ENCODE data around the gene MGAM2.

Gene MGAM2

GRCh38 chr7:142181211-142181610 lies 69.7 kb downstream of the MGAM2 start:
- H3K27ac ChIP-seq (ENCODE audit: low read length): no peak overlapping the region
- no peaks in the 10 kb centered on the region for H3K4me1 ChIP-seq (ENCODE audit: control insufficient read depth, low read depth, low read length)
- no peaks in the 10 kb centered on the region for H3K9me3 ChIP-seq (ENCODE audit: control insufficient read depth, low read depth, low read length)
- H3K4me3 ChIP-seq (ENCODE audit: low read length): no peak overlapping the region
- H3K27me3 ChIP-seq (ENCODE audit: control insufficient read depth, insufficient read depth, low read length): no peaks in the 10 kb centered on the region
- no peak overlapping the region for H3K9ac ChIP-seq (ENCODE audit: low read length)
- no peaks in the 10 kb centered on the region for H3K36me3 ChIP-seq (ENCODE audit: control insufficient read depth, low read depth, low read length)

- no peak overlapping the region for H3K9ac ChIP-seq (ENCODE audit: low read length)
- no peaks in the 10 kb centered on the region for H3K4me1 ChIP-seq (ENCODE audit: control insufficient read depth, low read depth, low read length)
- H3K4me3 ChIP-seq (ENCODE audit: low read length): no peak overlapping the region
- no peak overlapping the region for H3K27ac ChIP-seq (ENCODE audit: low read length)
- no peaks in the 10 kb centered on the region for H3K36me3 ChIP-seq (ENCODE audit: control insufficient read depth, low read depth, low read length)
- H3K9me3 ChIP-seq (ENCODE audit: control insufficient read depth, low read depth, low read length): no peaks in the 10 kb centered on the region
- no peaks in the 10 kb centered on the region for H3K27me3 ChIP-seq (ENCODE audit: control insufficient read depth, insufficient read depth, low read length)
Observed at GRCh38 chr7:142181966-142182365, 70.4 kb downstream of the MGAM2 start.

- H3K4me3 ChIP-seq (ENCODE audit: low read length): no peak overlapping the region
- no peaks in the 10 kb centered on the region for H3K36me3 ChIP-seq (ENCODE audit: control insufficient read depth, low read depth, low read length)
- no peaks in the 10 kb centered on the region for H3K4me1 ChIP-seq (ENCODE audit: control insufficient read depth, low read depth, low read length)
- no peaks in the 10 kb centered on the region for H3K9me3 ChIP-seq (ENCODE audit: control insufficient read depth, low read depth, low read length)
- H3K9ac ChIP-seq (ENCODE audit: low read length): no peak overlapping the region
- no peak overlapping the region for H3K27ac ChIP-seq (ENCODE audit: low read length)
- H3K27me3 ChIP-seq (ENCODE audit: control insufficient read depth, insufficient read depth, low read length): no peaks in the 10 kb centered on the region
Observed at GRCh38 chr7:142185069-142185468, 73.6 kb downstream of the MGAM2 start.

GRCh38 chr7:142185801-142186200 lies 74.3 kb downstream of the MGAM2 start:
- Histone ChIP-seq H3K4me1 (ENCODE audit: control insufficient read depth, low read depth, low read length) (no peaks in the 10 kb centered on the region), H3K36me3 (ENCODE audit: control insufficient read depth, low read depth, low read length) (no peaks in the 10 kb centered on the region), H3K9ac (ENCODE audit: low read length) (no peak overlapping the region), H3K27ac (ENCODE audit: low read length) (no peak overlapping the region), H3K9me3 (ENCODE audit: control insufficient read depth, low read depth, low read length) (no peaks in the 10 kb centered on the region), H3K4me3 (ENCODE audit: low read length) (no peak overlapping the region), H3K27me3 (ENCODE audit: control insufficient read depth, insufficient read depth, low read length) (no peaks in the 10 kb centered on the region)

GRCh38 chr7:142188154-142188553 lies 76.6 kb downstream of the MGAM2 start:
- H3K36me3 ChIP-seq (ENCODE audit: control insufficient read depth, low read depth, low read length): no peaks in the 10 kb centered on the region
- H3K27ac ChIP-seq (ENCODE audit: low read length): no peak overlapping the region
- no peak overlapping the region for H3K9ac ChIP-seq (ENCODE audit: low read length)
- no peaks in the 10 kb centered on the region for H3K4me1 ChIP-seq (ENCODE audit: control insufficient read depth, low read depth, low read length)
- H3K9me3 ChIP-seq (ENCODE audit: control insufficient read depth, low read depth, low read length): no peaks in the 10 kb centered on the region
- H3K27me3 ChIP-seq (ENCODE audit: control insufficient read depth, insufficient read depth, low read length): no peaks in the 10 kb centered on the region
- H3K4me3 ChIP-seq (ENCODE audit: low read length): no peak overlapping the region

GRCh38 chr7:142188846-142189245 lies 77.3 kb downstream of the MGAM2 start:
- no peaks in the 10 kb centered on the region for H3K27me3 ChIP-seq (ENCODE audit: control insufficient read depth, insufficient read depth, low read length)
- H3K9me3 ChIP-seq (ENCODE audit: control insufficient read depth, low read depth, low read length): no peaks in the 10 kb centered on the region
- H3K36me3 ChIP-seq (ENCODE audit: control insufficient read depth, low read depth, low read length): no peaks in the 10 kb centered on the region
- no peak overlapping the region for H3K4me3 ChIP-seq (ENCODE audit: low read length)
- no peak overlapping the region for H3K27ac ChIP-seq (ENCODE audit: low read length)
- H3K4me1 ChIP-seq (ENCODE audit: control insufficient read depth, low read depth, low read length): no peaks in the 10 kb centered on the region
- H3K9ac ChIP-seq (ENCODE audit: low read length): no peak overlapping the region

GRCh38 chr7:142194201-142194600 lies 82.7 kb downstream of the MGAM2 start:
- no peak overlapping the region for H3K9ac ChIP-seq (ENCODE audit: low read length)
- H3K9me3 ChIP-seq (ENCODE audit: control insufficient read depth, low read depth, low read length): no peaks in the 10 kb centered on the region
- no peak overlapping the region for H3K27ac ChIP-seq (ENCODE audit: low read length)
- H3K4me1 ChIP-seq (ENCODE audit: control insufficient read depth, low read depth, low read length): no peaks in the 10 kb centered on the region
- no peak overlapping the region for H3K4me3 ChIP-seq (ENCODE audit: low read length)
- no peaks in the 10 kb centered on the region for H3K36me3 ChIP-seq (ENCODE audit: control insufficient read depth, low read depth, low read length)
- H3K27me3 ChIP-seq (ENCODE audit: control insufficient read depth, insufficient read depth, low read length): no peaks in the 10 kb centered on the region

GRCh38 chr7:142196066-142196840 lies 84.7 kb downstream of the MGAM2 start:
- Histone ChIP-seq H3K9me3 (ENCODE audit: control insufficient read depth, low read depth, low read length) (no peaks in the 10 kb centered on the region), H3K4me1 (ENCODE audit: control insufficient read depth, low read depth, low read length) (no peaks in the 10 kb centered on the region)

GRCh38 chr7:142200206-142200605 lies 88.7 kb downstream of the MGAM2 start:
- Histone ChIP-seq H3K27ac (ENCODE audit: low read length) (no peak overlapping the region), H3K36me3 (ENCODE audit: control insufficient read depth, low read depth, low read length) (no peaks in the 10 kb centered on the region), H3K9me3 (ENCODE audit: control insufficient read depth, low read depth, low read length) (no peaks in the 10 kb centered on the region), H3K27me3 (ENCODE audit: control insufficient read depth, insufficient read depth, low read length) (no peaks in the 10 kb centered on the region), H3K9ac (ENCODE audit: low read length) (no peak overlapping the region), H3K4me1 (ENCODE audit: control insufficient read depth, low read depth, low read length) (no peaks in the 10 kb centered on the region), H3K4me3 (ENCODE audit: low read length) (no peak overlapping the region)

More at GRCh38 chr7:142196066-142196840, 84.7 kb downstream of the MGAM2 start:
- no peaks in the 10 kb centered on the region for H3K27me3 ChIP-seq (ENCODE audit: control insufficient read depth, insufficient read depth, low read length)
- no peak overlapping the region for H3K4me3 ChIP-seq (ENCODE audit: low read length)
- no peaks in the 10 kb centered on the region for H3K36me3 ChIP-seq (ENCODE audit: control insufficient read depth, low read depth, low read length)
- no peak overlapping the region for H3K9ac ChIP-seq (ENCODE audit: low read length)
- H3K27ac ChIP-seq (ENCODE audit: low read length): no peak overlapping the region

GRCh38 chr7:142228537-142229104 lies 117.1 kb downstream of the MGAM2 start:
- Histone ChIP-seq H3K9ac (ENCODE audit: low read length) (no peak overlapping the region), H3K4me1 (ENCODE audit: control insufficient read depth, low read depth, low read length) (no peaks in the 10 kb centered on the region), H3K9me3 (ENCODE audit: control insufficient read depth, low read depth, low read length) (no peaks in the 10 kb centered on the region), H3K27ac (ENCODE audit: low read length) (no peak overlapping the region), H3K36me3 (ENCODE audit: control insufficient read depth, low read depth, low read length) (no peaks in the 10 kb centered on the region), H3K27me3 (ENCODE audit: control insufficient read depth, insufficient read depth, low read length) (peaks cover 3% of the 10 kb centered on the region), H3K4me3 (ENCODE audit: low read length) (no peak overlapping the region)

GRCh38 chr7:142231716-142232115 lies 120.2 kb downstream of the MGAM2 start:
- H3K27ac ChIP-seq (ENCODE audit: low read length): no peak overlapping the region
- no peak overlapping the region for H3K4me3 ChIP-seq (ENCODE audit: low read length)
- H3K27me3 ChIP-seq (ENCODE audit: control insufficient read depth, insufficient read depth, low read length): peaks cover 3% of the 10 kb centered on the region
- H3K9ac ChIP-seq (ENCODE audit: low read length): no peak overlapping the region
- no peaks in the 10 kb centered on the region for H3K4me1 ChIP-seq (ENCODE audit: control insufficient read depth, low read depth, low read length)
- H3K36me3 ChIP-seq (ENCODE audit: control insufficient read depth, low read depth, low read length): no peaks in the 10 kb centered on the region
- H3K9me3 ChIP-seq (ENCODE audit: control insufficient read depth, low read depth, low read length): no peaks in the 10 kb centered on the region

- Histone ChIP-seq H3K9ac (ENCODE audit: low read length) (no peak overlapping the region), H3K27ac (ENCODE audit: low read length) (no peak overlapping the region), H3K27me3 (ENCODE audit: control insufficient read depth, insufficient read depth, low read length) (no peaks in the 10 kb centered on the region), H3K4me1 (ENCODE audit: control insufficient read depth, low read depth, low read length) (no peaks in the 10 kb centered on the region), H3K36me3 (ENCODE audit: control insufficient read depth, low read depth, low read length) (no peaks in the 10 kb centered on the region), H3K9me3 (ENCODE audit: control insufficient read depth, low read depth, low read length) (no peaks in the 10 kb centered on the region), H3K4me3 (ENCODE audit: low read length) (no peak overlapping the region)
Observed at GRCh38 chr7:142240546-142240945, 129.0 kb downstream of the MGAM2 start.
